Nephron (organoid): ENCODE results near the gene POLR2J.

Experiments used
- H3K27ac Mint-ChIP-seq, 3 experiments: 2 replicates each; pipeline ENCODE4 v1.8.0; 2020; ENCODE audit warnings: mixed read lengths in 3 of 3, mild to moderate bottlenecking in 2 of 3, moderate library complexity in 1 of 3
- H3K27me3 Mint-ChIP-seq: 2 replicates; pipeline ENCODE4 v1.8.0; 2021; ENCODE audit warnings: low read depth, mild to moderate bottlenecking, moderate library complexity, mixed read lengths
- H3K36me3 Mint-ChIP-seq: 2 replicates; pipeline ENCODE4 v1.8.0; 2020; ENCODE audit warnings: low read depth, mixed read lengths
- H3K4me1 Mint-ChIP-seq: 2 replicates; pipeline ENCODE4 v1.8.0; 2020; ENCODE audit warnings: mixed read lengths
- H3K4me3 Mint-ChIP-seq, 3 experiments: 2 replicates each; pipeline ENCODE4 v1.8.0; 2020; ENCODE audit warnings: mild to moderate bottlenecking in 3 of 3, mixed read lengths in 3 of 3, moderate library complexity in 2 of 3
- H3K9me3 Mint-ChIP-seq: 2 replicates; pipeline ENCODE4 v1.8.0; 2020; ENCODE audit warnings: mixed read lengths
- TF ChIP-seq, protein P1 (sequence below), 3 experiments: fragments of 200-600 bp; sonication (generic); IDR thresholded peaks; one replicate each; pipeline ENCODE4 v1.5.0; 2021; ENCODE audit warnings: antibody characterized with exemption in 3 of 3; ENCODE audit not compliant: unreplicated experiment in 3 of 3

Gene POLR2J

DNA sequence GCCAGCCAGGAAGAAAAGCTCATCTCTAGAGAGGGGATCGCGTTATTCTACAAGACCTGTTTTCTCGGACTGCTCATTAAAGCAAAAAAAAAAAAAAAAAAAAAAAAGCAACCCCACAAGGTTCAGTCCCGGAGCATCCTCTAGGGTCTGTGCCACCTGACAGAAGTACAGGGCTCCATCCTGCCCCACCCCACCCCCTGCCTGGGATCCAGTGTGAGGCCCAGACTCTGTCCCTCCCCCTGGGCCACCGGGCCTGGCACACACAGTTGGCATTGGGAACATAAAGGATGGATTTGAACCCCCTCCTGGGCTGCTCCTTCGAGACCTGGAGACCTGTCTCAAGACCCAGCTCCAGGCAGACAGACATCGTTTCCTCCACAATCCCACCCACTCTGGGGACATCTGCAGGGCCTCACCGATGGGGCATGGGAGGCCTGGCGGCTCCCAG lies 44.7 kb downstream of the POLR2J start:
- H3K27me3 Mint-ChIP-seq = no peaks in the 10 kb centered on the region
- H3K36me3 Mint-ChIP-seq = peaks cover 7% of the 10 kb centered on the region
- H3K4me3 Mint-ChIP-seq = peak overlapping the region; percentile 85 to 89 (median 88)
- peaks cover 16% of the 10 kb centered on the region for H3K4me1 Mint-ChIP-seq
- TF ChIP-seq, protein P1, sequence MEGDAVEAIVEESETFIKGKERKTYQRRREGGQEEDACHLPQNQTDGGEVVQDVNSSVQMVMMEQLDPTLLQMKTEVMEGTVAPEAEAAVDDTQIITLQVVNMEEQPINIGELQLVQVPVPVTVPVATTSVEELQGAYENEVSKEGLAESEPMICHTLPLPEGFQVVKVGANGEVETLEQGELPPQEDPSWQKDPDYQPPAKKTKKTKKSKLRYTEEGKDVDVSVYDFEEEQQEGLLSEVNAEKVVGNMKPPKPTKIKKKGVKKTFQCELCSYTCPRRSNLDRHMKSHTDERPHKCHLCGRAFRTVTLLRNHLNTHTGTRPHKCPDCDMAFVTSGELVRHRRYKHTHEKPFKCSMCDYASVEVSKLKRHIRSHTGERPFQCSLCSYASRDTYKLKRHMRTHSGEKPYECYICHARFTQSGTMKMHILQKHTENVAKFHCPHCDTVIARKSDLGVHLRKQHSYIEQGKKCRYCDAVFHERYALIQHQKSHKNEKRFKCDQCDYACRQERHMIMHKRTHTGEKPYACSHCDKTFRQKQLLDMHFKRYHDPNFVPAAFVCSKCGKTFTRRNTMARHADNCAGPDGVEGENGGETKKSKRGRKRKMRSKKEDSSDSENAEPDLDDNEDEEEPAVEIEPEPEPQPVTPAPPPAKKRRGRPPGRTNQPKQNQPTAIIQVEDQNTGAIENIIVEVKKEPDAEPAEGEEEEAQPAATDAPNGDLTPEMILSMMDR (IDR thresholded peaks at IDR 0.05; ENCODE audit: unreplicated experiment in 3 of 3) = no peak
- peak overlapping the region; percentile 46 to 85 (median 85) for H3K27ac Mint-ChIP-seq
- no peaks in the 10 kb centered on the region for H3K9me3 Mint-ChIP-seq

DNA sequence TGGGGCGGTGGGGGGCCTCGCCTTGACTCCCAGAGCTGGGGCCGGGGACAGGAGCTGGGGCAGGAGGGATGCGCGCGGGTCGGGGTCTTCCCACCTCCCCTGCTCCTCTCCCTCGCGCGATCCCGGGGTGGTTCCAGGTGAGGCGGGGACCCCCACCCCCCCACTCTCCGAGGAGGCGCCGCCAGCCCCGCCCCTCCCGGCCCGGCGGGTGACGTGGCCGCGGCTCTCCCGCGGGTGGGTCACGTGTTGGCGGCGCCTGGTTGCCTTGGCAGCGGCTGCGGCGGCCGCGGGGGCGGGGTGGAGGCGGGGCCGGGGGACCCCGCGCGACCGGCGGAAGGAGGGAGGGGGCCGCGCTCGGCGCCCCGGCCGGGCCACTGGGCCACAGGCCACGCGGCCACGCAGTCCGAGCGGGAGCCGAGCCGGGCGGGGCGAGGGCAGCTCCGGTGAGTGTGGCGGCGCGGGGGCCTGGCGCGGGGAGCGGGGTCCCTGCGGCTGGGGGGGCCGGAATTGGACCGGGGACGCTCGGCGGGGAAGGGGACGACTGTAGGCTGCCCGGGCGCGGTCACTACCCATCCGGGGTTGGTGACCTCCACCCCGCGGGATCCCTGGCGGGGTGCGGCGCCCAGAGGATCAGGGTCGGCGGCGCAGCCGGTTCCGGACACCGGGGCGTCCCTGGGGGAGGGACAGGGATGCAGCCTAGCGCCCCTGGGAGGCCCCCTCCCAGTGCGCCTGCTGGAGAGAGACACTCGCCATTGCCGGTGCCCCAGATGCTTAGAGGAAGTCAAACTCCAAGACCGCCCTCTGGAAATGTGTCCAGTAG lies 45.3 kb downstream of the POLR2J start, which contains the start of gene ORAI2:
TSS of gene ORAI2 (plus strand) at position 357 of the 820 bp plus-strand sequence. CDS start 5,382 bp downstream, outside the sequence.
- Mint-ChIP-seq H3K27ac (peak within 1 kb of the TSS; percentile 46 to 86 (median 85)), H3K4me1 (peaks cover 16% of the 10 kb centered on the region), H3K27me3 (no peaks in the 10 kb centered on the region), H3K9me3 (no peaks in the 10 kb centered on the region), H3K36me3 (peaks cover 6% of the 10 kb centered on the region), H3K4me3 (peak within 1 kb of the TSS; percentile 85 to 89 (median 88))
- TF ChIP-seq, protein P1 (IDR thresholded peaks at IDR 0.05; ENCODE audit: unreplicated experiment in 3 of 3) = no peak

DNA sequence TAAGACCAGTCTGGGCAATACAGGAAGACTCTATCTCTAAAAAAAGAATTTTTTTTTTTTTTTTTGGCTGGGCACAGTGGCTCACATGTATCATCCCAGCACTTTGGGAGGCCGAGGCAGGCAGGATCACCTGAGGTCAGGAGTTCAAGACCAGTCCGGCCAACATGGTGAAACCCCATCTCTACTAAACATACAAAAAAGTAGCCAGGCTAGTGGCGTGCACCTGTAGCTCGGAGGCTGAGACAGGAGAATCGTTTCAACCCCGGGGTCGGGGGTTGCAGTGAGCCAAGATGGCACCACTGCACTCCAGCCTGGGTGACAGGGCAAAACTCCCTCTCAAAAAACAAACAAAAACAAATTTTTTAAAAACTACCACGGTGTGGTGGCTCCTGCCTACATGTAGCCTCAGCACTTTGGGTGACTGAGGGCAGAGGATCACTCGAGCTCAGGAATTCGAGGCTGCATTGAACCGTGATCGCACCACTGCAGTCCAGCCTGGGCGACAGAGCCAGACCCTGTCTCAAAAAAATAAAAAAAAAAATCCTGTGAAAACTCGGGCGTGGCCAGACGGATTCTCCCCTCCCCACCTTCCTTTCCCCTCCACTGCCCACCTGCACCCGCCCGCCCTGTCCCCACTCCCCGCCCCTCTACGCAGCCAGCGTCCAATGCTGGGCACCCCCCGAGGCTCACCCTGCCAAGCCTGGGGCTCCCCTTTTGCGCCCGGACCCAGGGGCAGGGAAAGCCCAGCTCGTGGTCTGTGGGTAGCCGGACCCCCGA lies 46.1 kb downstream of the POLR2J start:
- Mint-ChIP-seq H3K4me1 (peaks cover 16% of the 10 kb centered on the region), H3K27me3 (no peaks in the 10 kb centered on the region), H3K9me3 (no peaks in the 10 kb centered on the region), H3K4me3 (peak overlapping the region; percentile 82 to 85 (median 84)), H3K27ac (peak overlapping the region; percentile 82 to 91 (median 86)), H3K36me3 (peaks cover 10% of the 10 kb centered on the region)
- TF ChIP-seq, protein P1 (IDR thresholded peaks at IDR 0.05; ENCODE audit: unreplicated experiment in 3 of 3) = no peak

DNA sequence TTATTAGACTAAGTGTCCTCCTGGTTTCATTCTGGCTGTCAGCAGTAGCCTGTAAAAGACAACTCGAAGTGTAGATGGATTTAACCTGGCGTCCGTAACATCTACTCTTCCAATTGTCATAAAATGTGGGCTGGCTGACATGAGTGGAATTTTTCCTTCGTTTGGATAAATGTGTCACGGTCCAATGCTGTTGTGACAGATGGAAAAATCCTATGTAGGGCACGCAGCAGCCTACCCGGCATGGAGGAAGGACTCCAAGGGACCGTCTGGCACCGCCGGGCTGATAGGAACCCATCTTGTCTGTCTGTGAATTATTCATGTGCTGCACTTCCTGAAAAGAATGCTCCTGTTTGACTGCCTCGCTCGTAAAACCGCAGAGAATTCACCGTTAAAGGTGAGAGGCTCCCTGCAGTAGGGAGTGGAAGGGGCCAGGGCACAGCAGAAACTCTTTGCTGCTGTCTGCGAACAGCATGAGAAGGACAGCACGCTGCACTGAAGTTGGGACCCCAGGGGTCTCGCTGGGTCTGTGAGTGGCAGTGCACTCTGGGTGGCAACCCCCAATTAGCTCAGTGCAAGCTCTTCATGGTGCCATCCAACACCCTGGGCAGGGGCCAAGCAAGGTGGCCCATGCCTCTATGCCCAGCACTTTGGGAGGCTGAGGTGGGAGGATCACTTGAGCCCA lies 47.0 kb downstream of the POLR2J start:
- Mint-ChIP-seq H3K4me1 (peaks cover 16% of the 10 kb centered on the region), H3K27me3 (no peaks in the 10 kb centered on the region), H3K9me3 (no peaks in the 10 kb centered on the region), H3K4me3 (peak overlapping the region; percentile 82 to 85 (median 84)), H3K36me3 (peaks cover 15% of the 10 kb centered on the region), H3K27ac (peak overlapping the region; percentile 90 to 94 (median 91))
- TF ChIP-seq, protein P1 (IDR thresholded peaks at IDR 0.05; ENCODE audit: unreplicated experiment in 3 of 3) = no peak

DNA sequence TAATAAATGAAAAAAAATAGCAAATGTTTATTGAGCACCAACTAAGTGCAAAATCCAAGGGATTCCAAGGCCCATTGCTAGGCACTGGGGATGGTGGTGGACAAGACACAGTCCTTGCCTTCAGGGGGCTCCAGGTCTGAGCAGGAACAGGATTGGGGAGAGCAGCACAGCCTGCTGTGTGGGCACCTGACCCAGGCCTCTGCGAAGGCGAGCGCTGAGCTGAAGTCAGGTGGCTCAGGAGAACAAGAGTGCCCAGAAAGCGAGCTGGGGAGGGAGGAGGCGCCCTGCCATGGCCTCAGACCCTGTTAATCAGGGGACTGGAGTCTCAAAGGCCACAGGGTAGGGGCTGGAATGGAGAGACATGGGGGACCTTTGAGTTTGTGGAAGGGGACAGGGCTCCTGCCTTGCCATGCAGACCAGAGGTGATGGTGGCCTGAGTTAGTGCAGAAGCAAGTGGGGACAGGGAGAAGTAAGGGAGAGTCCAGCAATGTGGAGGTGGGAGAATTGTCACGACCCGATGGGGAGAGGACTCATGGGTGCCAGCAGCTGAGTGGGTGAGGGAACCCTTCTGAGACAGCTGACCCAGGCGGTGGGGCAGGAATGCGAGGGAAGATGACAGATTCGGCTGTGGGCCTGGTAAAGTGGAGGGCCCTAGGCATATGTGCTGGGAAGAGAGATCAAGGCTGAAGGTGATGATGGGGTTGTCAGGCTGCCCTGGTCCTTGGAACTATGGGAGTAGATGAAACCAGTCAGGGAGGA lies 49.4 kb downstream of the POLR2J start:
- H3K9me3 Mint-ChIP-seq = no peaks in the 10 kb centered on the region
- TF ChIP-seq, protein P1 (IDR thresholded peaks at IDR 0.05; ENCODE audit: unreplicated experiment in 3 of 3) = no peak
- H3K36me3 Mint-ChIP-seq = peaks cover 26% of the 10 kb centered on the region
- H3K4me1 Mint-ChIP-seq = peaks cover 30% of the 10 kb centered on the region
- H3K27me3 Mint-ChIP-seq = no peaks in the 10 kb centered on the region
- peak overlapping the region in 2 of 3 experiments; percentile 49 to 53 for H3K4me3 Mint-ChIP-seq
- peak overlapping the region in 2 of 3 experiments; percentile 23 to 94 for H3K27ac Mint-ChIP-seq
